HG03354 (cell line): ENCODE measurements around the gene TMEM9.
A peak's percentile ranks its signal among the peaks of the same experiment; 100 is the strongest.

ENCODE experiments used
- ATAC-seq: cut with Tn5 transposase; IDR thresholded peaks from one replicate; pipeline ENCODE4 v1.9.1; 2021; ENCODE audit warnings: mild to moderate bottlenecking; ENCODE audit not compliant: unreplicated experiment, poor library complexity, severe bottlenecking

TMEM9 gene

DNA sequence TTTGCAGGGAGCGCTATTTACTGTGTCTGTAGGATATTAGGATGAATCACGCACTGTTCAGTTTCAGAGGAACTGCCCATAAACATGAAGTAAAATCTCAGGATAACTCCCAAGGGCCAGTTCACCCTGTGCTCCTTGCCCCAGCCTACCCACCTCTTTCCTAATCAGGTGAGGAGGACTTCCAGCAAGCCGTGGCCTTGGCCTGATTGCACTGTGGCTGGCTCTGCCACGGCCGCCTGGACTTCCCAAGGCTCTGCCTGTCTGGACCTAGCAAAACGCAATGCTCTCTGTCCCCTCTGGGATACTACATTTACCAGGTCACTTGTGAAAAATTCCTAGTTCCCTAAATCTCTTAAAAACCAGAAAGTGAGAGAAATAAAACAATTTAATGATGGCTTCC is 19.9 kb downstream of the TMEM9 start:
- ATAC-seq = no peak

DNA sequence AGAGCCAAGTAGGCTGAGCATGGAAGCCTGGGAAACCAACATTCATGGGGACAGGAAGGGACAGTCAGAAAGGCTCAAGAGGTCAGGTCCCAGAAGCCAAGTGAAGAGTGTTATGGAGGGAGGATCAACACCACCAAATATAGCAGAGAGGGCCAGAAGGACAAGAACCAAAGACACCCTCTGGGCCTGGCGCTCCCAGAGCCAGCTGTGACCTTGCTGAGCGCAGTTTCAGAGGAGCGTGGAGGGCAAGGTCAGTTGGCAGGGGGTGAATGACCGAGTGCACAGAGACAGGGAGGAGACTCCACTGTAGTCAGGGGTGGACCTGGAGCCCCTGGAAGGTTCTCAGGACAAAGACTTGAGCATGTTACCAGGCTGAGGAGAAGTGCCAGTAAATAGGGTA is 22.9 kb downstream of the TMEM9 start:
- ATAC-seq = no peak

DNA sequence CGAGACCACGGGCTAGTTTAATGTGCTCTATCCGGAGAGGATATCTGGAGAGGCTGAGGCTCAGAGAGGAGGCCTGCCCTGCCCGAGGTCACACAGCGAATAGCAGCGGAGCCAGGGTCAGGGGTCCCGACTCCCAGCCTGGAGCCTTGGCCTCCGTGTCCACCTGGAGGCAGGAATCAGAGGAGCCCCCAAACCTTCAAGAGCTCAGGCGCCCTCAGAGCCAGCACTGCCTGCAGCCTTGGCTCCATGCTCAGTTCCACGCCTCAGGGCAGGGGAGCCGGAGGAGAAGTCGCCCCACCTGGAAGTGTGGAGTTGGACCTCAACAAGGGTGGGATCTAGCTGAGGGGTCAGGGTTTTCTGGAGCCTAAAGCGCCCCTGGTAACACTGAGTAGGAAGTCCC is 25.3 kb downstream of the TMEM9 start:
- ATAC-seq = no peak

DNA sequence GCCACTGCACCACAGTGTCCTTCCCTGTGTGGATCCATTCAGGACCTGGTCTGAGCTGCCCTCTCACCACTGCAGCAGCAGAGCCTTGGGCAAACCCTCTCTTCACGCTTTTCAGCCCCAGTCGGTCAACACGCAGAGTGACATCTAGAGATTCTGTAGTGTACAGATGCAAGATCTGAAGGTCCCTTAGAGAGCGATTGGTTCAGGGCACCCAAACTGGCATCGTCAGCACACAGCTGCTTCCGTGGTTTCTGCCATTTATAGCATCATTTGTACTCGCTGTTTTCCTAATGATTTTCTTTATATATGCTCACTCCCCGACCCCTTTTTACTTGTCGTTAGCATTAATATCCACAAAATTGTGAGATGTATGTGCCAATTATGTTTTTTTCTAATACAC is 25.8 kb downstream of the TMEM9 start:
- no peak for ATAC-seq

DNA sequence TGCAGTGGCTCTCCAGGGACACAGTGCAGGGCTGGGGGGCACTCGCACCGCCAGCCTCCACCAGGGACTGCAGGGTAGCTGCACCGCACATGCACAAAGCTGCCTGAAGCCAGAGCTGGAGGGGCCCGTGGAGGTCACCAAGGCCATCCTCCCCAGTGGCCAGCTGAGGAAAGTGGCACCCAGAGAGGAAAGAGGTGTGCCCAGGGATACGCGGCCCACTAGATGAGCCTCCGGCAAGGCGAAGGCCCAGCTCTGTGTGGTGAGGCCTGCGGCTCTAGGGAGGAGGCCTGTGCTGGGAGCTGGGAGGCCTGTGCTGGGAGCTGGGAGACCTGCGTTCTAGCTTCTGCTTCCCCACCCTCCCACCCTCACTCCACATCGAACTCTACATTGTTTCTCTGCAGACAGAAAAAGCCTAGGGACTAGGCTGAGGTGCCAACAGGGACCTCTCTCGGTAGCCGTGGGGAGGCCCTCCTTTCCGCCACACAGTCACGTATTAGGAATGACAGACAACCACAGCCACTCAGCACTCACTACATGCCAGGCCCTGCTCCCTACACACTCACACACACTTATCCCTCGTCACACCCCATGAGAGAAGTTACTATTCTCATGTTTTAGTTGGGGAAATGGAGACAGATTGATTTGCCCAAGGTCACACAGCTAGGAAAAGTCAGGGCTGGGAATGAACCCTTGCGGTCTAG is 26.4 kb downstream of the TMEM9 start:
- ATAC-seq = no peak

DNA sequence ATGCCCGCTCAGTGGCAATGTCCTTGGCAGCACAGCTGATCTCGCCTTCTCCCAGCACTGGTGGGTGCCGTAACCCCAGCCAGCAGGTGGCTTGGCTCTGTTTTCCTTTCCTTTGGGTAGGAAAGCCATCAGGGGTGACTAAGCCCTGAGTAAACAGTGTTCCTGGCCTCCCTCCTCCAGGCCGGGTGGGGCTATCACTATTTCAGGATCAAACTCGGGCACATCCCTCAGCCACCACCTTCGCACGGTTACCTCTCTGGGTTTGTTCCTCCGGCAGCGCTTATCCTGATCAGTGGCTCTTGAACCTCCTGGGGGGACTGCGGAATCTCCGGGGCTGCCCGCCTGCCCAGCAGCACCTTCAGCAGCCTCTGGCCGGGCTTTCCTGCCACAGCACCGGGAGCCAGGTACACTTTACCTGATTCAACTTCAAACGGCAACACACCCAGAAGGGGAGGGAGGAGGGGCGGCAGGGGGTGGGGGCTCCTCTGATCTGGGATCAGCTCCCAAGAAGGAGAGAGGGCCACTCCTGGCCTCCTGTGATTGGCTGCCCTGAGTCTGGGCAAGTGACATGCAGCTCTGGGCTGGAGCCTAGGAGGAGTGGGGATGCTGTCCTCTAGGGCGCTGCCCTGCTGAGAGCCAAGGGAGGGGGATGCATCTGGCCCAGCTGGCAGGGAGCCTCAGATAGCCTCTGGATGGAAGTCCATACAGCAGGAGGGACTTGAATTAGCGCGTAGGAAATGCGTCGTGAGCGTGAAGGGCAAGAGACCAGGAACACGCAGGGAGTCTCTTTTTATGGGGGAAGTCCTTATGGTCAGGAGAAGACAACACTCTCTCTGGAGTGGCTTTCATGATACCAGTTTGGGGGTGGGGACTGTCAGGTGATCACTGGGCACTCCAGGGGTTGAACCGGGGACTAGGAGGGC is 27.2 kb downstream of the TMEM9 start, which contains the start of gene ASCL5:
Gene ASCL5 (minus strand): TSS at position 353 of the 923 bp plus-strand sequence. CDS start 11,812 bp downstream, outside the sequence.
- ATAC-seq = no peak

DNA sequence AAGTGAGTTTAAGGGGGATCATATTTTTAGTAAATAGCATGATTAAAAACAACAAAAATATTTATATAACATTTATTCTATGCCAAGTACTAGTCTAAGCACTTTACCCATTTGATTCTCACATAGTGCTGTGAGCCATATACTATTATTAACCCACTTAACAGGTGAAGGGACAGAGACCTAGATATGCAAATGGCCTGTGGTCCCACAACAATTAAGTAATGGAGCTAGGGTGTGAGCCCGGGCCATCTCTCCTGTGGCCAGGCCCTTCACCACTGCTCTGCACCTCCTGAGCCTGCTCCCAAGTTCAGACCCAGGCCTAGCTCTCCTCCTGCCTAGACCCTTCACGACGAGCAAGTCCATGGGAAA is 27.8 kb downstream of the TMEM9 start:
- ATAC-seq = no peak

DNA sequence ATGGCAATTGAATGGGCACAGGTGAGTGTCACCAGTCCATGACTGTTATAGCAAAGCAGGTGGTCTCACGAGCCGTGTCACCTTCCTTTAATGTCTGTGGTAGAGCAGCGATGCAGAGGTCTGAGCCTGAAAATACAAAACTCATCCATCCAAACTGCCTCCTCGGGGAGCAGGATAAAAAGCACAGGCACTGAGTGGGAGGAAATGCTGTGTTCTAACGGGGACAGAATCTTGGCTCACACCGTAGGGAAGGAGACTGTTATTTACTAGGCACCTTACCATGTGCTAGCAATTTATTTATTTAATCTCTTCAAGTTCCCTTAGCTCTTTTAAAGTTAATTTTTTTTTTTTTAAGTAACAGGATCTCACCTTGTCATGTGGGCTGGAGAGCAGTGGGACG is 28.5 kb downstream of the TMEM9 start:
- ATAC-seq = no peak

DNA sequence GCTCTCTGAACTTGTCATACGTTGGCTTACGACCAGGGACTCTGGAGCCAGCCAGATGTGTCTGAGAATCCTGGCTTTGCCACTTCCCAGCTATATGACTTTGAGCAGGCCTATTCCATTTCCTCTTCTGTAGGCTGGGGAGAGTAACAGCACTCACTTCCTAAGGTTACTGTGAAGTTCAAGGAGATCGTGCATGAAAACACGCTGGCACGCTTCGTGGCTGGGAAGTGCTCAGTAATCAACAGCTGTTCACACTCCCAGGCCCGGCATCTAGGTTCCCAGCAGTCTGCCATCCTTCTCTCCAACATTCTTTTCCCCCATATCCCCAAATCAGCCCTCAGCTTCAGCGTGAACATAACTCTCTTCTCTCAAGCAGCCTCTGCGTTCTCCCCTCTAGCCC is 29.3 kb downstream of the TMEM9 start:
- no peak for ATAC-seq

DNA sequence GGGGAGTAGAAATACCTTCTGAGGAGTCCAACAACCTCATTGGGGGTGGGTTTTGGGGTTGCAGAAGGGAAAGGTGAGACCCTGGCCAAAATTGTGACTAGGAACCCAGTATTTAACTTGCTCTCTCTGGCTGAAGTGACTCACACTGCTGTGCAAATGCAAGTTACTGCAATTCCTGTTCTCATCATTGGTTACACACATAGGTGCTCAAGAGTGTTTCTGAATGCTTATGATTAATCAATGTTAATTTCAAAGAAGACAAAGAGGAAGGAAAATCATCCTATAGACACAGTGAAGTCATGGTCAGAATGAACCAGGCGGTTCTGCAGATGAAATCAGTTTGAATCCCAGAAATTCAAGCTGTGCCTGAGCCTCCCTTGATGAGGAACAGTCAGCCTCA is 30.4 kb downstream of the TMEM9 start:
- no peak for ATAC-seq

DNA sequence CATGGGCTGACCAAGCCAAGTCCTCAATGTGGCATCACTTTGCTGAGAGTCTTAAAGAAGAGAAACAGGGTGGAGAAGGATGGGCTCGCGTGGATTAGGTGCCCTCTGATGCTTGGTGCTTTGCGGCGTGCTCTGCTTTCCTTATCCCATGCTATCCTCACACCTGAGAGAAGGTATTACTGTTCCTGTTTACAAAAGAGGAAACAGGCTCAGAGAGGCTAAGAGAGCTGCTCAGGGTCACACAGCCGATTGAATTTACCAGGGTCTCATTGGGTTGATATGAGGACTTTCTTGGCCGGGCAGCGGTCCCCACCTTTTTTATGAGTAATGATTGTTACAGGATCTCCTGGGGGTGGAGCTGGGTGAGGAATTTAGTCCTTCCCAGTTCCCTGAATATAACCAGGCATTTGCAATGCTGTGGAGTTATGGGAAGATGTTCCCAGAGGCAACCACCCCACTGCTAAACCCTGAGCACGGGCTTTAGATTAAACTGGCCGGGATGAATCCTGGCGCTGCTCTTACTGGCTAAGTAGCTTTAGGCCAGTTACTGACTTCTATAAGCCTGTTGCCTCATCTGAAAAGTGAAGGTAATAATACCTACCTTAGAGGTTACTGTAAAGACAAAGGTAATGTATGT is 31.8 kb downstream of the TMEM9 start:
- ATAC-seq = no peak

DNA sequence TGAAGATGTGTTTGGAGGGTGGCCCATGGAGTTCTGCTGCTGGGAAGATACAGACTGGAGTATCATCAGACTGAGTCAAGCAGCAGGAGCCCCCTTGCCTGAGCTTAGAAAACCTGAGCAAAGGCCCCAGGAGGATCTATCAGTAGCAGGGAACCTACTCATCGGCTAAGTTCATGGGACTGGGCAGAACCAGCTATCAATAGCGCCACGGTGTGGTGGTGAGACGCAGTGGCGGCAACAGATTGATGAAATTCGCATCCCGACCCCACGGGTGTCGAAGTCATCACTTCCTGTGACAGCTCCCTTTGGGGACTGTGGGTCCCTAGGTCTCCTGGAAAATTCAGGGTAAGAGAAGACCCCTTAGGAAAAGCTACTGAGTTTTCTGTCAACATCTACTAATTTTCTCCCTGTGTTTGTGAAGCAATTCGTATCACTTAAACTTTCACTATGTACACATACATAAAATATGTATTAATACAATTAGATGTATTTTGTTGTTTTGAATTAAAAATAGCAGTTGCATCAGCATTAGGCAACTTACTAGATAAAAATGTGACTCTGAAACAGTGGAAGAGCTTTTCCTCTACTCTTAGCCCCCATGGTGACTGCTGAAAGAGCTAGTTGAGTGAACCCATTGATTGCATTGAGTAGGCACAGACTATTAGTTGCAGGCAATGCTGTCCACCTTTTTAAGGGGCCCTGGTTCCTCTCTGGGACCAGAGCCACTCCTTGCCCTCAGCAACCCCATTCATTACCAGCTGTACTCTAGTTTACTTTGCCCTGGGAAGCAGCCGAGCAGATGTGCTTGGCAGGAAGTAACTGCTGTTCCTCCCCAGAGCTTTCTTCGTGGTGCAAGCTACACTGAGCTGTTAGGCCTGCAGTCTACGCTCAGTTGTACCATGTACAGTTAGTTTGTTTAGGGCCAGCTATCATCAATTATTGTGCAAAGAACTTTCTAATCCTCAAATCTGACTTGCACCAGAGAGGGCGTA is 34.8 kb downstream of the TMEM9 start:
- ATAC-seq = no peak

DNA sequence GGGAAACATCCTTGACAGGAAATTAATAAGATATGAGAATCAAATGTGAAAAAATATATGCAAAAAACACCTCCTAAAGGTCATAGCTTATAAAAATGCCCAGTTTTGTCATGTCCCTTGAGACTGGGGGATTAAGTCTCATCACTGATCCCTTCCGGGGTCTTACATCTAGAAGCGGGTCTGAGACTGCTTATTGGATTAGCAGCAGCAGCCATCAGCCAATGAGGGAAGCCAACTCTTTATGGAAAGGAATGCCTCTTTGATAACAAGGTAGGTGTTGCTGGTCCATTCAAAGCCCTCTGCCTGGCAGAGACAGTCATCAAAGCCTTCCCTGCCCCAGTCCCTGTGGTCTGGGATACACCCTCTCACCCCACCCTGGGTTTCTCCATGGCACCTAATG is 38.2 kb downstream of the TMEM9 start:
- ATAC-seq = no peak

DNA sequence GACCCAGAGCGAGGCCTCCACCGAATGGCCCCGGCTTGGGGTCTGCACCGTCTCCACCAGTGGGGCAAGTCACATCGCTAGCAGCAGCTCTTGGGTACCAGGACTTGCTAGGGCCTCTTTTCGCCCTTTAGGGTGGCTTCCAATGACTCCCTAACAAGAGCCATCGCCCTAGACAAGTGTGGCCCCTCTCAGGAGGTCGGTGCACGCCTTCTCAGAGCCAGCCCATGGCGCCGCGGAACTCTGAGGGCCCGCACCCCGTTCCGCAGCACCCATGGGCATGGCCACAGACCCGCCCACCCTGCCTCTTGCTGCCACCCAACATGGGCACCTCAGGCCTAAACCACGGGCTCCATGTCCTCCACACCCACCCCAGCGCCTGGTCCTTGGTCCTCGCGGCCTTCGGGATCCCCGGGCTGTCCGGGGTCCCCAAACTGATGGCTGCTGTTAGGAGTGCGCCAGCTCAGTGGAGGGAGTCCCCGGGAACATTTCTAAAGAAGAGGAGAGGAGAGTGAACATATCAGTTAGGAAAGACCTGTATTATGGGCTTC is 38.8 kb downstream of the TMEM9 start:
- ATAC-seq = no peak

DNA sequence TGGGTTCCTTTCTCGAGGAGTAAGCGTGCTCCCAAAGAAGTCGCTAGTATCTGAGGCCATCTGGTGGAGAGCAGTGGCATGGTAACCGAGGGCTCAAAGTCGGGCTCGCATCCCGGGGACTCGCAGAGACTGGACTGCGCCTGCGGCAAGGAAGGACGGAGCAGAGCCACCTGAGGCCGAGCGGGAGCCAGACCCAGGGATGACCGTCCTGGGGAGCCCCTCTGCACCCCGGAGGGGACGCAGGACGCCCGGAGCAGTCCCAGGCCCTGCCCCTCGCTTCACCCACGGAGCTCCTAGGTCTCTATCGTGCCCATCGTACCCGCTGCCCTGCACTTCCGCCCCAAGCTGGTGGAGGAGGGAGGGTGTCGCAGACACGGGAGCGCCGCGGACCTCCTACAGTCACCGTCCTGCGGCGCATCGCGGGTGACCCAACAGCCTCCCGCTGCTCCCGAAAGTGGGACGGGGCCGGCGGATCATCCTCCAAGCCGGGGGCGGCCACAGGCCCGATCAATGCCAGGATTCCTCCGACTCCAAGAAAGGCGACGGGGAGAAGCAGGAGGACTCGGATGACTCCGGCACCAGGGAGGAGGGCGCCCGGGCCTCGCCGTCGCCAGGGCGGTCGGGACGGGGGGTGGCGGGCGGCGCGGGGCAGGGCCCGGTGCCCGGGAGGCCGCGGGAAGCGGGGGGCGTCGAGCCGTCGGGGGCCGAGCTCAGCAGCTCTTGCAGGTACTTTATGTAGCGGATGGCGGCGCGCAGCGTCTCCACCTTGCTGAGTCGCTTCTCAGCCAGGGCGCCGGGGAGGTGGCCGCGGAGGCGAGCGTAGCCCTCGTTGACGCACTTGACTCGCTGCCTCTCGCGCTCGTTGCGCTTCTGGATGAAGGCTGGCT is 39.8 kb downstream of the TMEM9 start:
- peak; percentile 93 for ATAC-seq

DNA sequence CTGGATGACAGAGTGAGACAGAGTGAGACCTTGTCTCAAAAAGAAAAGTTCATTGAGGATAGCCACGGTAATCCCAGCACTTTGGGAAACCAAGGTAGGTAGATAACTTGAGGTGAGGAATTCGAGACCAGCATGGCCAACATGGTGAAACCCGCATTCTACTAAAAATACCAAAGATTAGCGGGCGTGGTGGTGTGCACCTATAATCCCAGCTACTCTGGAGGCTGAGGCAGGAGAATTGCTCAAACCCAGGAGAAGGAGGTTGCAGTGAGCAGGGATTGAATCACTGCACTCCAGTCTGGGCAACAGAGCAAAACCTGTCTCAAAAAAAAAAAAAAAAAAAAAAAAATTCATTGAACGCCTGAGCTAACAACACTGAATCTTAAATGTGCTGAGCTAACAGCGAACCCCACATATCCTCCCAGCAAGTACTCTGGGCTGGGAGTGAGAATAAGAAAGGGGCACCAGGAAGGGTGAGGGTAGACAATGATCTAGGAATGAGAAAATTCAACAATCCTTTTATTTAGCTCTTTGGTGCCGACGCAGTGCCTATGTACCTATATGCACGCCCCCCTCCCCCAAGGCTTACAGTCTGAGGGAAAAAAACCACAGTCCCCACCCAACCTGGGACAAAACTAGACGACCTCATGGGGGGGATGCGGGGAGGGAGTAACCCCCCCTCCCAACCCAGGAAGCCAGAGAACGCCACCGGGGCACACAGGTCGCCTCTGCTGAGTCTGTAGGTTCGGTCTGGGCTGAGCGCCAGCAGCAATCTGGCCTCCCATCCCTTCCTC is 40.6 kb downstream of the TMEM9 start:
- no peak for ATAC-seq

DNA sequence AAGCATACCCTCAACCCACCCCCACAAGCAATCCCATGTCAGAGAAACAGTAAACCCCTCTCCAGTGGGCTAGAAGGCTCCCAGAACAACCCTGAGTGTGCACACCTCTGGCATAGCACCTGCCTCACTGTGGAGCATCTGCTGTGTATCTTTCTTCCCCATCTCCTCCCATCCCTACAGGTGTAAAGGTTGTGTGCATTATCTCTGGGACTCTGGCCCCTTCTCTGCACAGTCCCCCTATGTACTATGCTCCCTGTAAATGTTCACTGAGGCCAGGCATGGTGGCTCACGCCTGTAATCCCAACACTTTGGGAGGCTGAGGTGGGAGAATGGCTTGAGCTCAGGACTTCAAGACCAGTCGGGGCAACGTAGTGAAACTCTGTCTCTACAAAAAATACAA is 41.3 kb downstream of the TMEM9 start:
- ATAC-seq = no peak
